Measurements from ENCODE around the gene PLD2.

DNA sequence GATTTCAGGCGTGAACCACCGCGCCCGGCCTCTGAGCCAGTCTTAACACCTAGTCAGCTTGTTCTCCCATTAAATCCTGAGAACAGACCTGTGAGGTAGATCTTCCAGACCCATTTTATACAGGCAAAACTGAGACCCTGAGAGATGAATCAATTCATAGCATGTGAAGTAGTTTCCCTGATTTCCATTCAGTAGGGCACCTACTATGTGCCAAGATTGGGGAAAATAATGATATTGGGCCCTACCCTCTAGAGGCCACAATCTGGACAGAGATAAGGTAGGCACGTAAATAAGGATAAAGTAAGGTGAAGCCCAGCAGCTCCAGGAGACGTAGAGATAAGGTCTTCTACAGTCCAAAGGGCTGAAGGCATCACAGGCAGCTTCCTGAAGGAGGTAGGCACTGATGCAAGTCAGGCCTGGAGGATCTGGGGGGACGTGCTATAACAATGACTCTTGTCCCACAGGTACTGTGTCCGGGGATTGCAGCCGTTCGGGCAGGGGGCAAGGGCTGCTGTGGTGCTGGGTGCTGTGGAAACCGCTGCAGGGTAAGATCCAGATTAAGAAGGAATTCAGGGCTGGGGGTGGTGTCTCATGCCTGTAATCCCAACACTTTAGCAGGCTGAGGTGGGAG, 26.5 kb upstream of the PLD2 start:
- TF ChIP-seq, protein P1, sequence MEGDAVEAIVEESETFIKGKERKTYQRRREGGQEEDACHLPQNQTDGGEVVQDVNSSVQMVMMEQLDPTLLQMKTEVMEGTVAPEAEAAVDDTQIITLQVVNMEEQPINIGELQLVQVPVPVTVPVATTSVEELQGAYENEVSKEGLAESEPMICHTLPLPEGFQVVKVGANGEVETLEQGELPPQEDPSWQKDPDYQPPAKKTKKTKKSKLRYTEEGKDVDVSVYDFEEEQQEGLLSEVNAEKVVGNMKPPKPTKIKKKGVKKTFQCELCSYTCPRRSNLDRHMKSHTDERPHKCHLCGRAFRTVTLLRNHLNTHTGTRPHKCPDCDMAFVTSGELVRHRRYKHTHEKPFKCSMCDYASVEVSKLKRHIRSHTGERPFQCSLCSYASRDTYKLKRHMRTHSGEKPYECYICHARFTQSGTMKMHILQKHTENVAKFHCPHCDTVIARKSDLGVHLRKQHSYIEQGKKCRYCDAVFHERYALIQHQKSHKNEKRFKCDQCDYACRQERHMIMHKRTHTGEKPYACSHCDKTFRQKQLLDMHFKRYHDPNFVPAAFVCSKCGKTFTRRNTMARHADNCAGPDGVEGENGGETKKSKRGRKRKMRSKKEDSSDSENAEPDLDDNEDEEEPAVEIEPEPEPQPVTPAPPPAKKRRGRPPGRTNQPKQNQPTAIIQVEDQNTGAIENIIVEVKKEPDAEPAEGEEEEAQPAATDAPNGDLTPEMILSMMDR (IDR thresholded peaks at IDR 0.05) = no peak
- TF ChIP-seq POLR2A (IDR thresholded peaks at IDR 0.05) (no peak), POLR2AphosphoS5 (IDR thresholded peaks at IDR 0.05) (no peak)

All from suprapubic skin (tissue), 4 donors.